D721Med (cell line): ENCODE measurements around the gene VPS8.

Source experiments
- DNase-seq: peaks from one replicate; pipeline ENCODE4 v3.0.0; 2011; ENCODE audit warnings: low spot score; ENCODE audit not compliant: insufficient read length
- FAIRE-seq: peaks from 2 replicates; lab custom pipeline; 2011; peaks lifted over from hg19 to GRCh38; lab: Jason Lieb, UNC
- TF ChIP-seq, protein P1 (sequence below): IDR thresholded peaks from 2 replicates; pipeline ENCODE4 v1.5.1; 2012; ENCODE audit warnings: mild to moderate bottlenecking, control low read depth; ENCODE audit not compliant: insufficient read depth; ENCODE audit errors: missing control alignments

The VPS8 gene

DNA sequence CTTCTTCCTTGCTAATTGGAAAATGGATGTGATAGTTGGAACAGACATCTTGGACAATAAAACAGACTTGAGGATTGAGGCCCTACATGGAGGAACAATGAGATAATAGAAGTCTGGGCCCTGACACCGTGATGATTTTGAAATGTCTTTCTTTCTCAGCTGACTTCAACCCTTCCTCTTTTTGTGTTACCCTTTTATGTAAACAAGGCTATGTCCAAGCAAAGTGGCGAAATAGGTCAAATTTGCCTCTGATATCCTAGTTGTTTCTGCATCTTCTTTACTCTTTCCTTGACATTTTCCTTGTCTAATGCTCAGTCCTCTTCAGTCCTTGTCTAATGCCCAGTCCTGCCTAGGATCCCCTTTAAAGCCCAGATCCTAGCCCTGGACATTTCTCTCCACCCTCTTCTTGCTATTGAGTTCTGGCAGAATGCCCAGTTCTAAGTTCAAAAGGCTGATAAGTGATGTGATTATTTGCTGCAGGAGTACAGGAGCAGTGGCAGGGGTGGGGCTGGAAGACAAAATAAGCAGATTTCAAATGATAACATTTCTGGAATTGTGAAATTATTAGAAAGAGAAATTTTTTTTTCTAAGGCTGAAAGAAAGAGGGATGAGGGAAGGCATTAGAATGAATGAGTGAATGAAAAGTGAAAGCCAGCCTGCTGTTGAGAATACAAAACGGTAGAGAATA lies 6.5 kb upstream of the VPS8 start:
- no peak for DNase-seq
- TF ChIP-seq, protein P1, sequence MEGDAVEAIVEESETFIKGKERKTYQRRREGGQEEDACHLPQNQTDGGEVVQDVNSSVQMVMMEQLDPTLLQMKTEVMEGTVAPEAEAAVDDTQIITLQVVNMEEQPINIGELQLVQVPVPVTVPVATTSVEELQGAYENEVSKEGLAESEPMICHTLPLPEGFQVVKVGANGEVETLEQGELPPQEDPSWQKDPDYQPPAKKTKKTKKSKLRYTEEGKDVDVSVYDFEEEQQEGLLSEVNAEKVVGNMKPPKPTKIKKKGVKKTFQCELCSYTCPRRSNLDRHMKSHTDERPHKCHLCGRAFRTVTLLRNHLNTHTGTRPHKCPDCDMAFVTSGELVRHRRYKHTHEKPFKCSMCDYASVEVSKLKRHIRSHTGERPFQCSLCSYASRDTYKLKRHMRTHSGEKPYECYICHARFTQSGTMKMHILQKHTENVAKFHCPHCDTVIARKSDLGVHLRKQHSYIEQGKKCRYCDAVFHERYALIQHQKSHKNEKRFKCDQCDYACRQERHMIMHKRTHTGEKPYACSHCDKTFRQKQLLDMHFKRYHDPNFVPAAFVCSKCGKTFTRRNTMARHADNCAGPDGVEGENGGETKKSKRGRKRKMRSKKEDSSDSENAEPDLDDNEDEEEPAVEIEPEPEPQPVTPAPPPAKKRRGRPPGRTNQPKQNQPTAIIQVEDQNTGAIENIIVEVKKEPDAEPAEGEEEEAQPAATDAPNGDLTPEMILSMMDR = no peak
- FAIRE-seq = no peak

DNA sequence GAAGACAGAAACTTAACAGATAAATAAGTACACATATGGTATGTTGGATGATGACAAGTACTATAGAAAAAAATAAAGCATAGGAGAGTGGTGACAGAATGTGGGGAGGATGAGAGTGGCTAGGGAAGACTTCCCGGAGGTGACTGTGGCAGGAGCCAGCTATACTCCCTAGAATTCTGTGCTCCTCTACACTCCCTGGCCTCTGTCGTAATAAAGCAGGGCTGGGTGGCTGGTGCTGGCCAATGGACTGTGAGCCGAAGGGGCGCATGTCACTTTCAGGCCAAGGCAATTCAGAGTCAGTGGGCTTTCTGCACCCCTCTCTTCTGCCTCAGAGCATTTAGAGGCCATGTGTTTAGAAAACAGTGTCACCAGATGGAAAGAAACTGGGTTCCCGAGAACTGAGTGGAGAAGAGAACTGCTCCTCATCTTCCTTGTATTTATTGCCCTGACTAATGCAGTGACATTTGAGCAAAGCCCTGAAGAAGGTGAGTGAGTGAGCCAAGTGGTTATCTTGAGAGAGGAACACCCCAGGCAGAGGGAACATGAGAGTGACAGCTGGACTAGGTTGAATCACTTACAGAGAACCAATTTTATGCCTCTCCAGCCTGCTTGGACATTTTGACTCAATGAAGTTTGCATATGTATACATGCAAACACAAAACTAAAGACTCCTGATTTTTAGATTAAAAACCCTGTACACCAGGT lies 5.2 kb upstream of the VPS8 start:
- no peak for FAIRE-seq
- no peak for DNase-seq
- TF ChIP-seq, protein P1 = no peak

DNA sequence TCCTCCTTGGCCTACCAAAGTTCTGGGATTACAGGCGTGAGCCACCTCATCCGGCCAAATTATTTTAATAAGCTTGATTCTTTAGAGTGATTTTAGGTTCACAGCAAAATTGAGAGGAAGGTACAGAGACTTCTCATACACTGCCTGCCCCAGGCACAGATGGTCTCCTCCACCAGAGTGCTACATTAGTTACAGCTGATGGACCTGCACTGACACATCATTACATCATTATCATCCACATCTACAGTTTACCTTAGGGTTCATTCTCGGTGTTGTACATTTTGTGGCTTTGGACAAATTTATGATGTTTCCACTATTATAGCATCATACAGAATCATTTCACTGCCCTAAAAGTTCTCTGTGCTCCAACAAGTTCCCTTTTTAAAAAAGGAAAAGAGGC lies 4.4 kb upstream of the VPS8 start:
- DNase-seq (no peak), FAIRE-seq (no peak)
- TF ChIP-seq, protein P1 = no peak

DNA sequence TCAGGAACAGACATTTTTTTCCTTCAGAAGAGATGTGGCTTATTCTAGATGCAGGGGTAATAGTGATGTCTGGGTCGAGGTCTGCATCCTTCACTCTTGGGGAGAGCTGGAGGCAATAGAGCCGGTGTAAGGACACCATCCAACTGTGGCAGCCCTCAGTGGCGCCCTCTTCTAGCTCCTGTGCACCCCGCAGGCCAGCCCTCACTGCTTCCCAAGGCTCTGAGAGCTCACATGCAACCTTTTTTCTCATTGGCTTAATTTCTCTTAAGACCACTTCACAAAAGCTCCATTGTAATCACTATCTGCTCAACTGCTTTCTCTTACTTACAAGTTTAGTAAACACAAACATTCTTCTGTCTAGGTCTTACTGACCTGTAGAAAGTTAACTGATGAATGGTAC lies 3.9 kb upstream of the VPS8 start:
- TF ChIP-seq, protein P1 = no peak
- FAIRE-seq = no peak
- DNase-seq = no peak

DNA sequence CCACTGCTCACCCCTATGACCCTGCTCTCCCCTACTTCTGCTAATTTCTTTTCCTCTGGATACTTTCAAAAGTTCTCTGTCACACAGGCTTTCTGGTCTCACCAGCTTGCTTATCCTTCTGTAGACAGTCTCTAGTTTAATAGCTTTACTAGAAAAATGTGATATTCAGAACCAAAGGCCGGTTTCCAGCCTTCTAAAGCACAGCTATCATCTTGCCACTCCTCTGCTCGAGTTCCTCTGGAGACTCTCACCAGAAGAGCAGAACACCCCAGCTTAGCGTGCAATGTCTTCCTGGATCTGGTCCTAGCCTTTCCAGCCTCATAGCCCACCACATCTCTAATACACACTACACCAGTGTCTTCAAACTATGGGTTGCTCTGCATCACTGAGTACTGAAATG lies 1.8 kb upstream of the VPS8 start:
- TF ChIP-seq, protein P1 = no peak
- no peak for FAIRE-seq
- DNase-seq = no peak

DNA sequence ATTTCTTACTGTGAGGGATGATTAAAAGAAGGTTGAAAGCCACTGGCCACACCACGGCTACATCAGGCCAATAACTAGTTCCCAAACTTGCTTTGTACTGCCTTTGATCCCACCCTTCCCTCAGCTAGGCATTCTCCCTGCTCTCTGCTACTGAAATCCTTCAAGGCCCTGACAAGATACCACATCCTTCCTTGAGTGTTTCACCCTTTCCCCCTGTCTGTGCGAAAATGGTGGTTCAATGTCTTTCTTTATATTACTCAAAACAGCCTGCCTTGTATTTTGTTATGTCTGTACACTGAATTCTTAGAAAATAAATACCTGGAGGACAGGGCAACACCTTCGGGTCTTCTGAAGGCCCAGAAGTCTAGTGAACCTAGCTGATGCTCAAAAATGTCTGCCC lies 932 bp upstream of the VPS8 start:
- TF ChIP-seq, protein P1 = no peak
- FAIRE-seq = no peak
- no peak for DNase-seq

DNA sequence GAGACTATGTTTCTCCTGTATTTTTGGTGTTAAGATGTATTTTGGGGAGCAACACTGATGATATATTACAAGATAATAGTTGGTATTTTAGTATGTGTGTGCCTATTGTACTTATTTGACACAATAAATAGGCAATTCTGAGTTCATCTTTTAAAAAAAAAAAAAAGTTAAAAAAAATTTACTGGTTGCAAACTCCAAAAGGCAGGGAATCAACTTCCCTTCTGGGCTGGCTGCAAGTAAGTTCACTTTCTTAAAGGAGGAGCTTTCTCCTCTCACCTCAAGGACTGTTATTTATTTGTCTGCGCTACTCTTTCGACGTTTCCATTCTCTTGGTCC lies 335 bp upstream of the VPS8 start:
- TF ChIP-seq, protein P1 = no peak
- DNase-seq = no peak
- FAIRE-seq = no peak
